PC-9 (cell line): Measurements from ENCODE around the gene SH3BGRL3.

ENCODE experiments used
- CTCF ChIP-seq: fragments of 200-600 bp; sonication (generic); conservative IDR thresholded peaks from 2 replicates; pipeline ENCODE4 v1.6.1; 2017; ENCODE audit warnings: mixed run types, antibody characterized with exemption, mild to moderate bottlenecking, moderate library complexity
- EZH2 ChIP-seq: fragments of 200-600 bp; sonication (generic); IDR thresholded peaks from 2 replicates; pipeline ENCODE4 v1.8.0; 2017; ENCODE audit warnings: antibody characterized with exemption, low read depth

GRCh38 chr1:26237230-26237966 lies 42.5 kb upstream of the SH3BGRL3 start:
- TF ChIP-seq EZH2 (no peak), CTCF (no peak)
